Measurements from ENCODE around the gene CACNA1H. TPM values are rescaled to one million over a fixed set of nuclear protein-coding genes. Genes with fewer than 3 reads are reported as not detected.
"Not testable (repeated sequence)": the region's sequence is repeated elsewhere in the genome, so short reads cannot be mapped to it uniquely, and the experiment has no call there.

Gene CACNA1H
- polyA plus RNA-seq, 4 donors = 6.2 to 22.5 (median 17.5) TPM

DNA sequence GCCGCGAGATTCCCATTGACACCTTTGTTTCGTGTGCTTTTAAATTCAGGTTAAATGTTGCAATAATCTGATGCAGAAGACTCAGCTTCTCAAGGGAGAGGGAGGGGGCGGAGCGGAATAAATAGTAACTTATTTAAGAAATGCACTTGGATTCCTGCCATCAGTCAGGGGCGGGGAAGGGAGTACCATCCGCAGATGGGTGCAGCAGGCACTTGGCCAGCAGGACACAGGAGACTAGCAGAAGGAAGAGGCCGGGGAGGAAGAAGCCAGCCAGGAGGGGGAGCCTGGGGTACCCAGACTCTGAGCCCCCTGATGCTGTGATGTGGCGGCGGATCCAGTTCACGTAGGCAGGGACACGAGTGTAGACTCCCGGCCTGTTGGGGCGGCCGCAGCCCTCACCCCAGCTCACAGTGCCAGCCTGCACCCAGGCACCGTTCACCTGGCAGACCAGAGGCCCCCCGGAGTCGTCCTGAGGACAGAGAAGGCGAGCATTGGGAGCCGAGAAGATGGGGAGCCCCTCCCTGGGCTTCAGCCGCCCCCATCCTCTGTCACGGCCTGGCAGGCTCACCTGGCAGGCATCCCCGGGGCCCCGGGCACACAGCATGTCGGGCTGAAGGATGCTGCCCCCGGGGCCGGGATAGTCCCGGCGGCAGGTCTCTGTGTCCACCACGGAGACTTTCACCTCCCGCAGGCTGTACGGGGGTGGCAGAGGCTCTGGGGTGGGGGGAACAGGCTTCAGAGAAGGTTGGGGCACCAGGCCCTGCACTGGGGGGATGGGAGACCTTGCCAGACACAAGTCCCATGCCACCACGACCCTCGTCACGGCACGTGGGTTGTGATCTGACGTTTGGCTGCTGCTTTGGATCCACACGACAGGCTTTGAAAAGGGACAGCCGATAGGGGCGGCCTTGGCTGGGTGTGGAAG, 69.0 kb downstream of the CACNA1H start:
- no peak for DNase-seq (ENCODE audit: low read depth in 4 of 4, low spot score in 3 of 4)

DNA sequence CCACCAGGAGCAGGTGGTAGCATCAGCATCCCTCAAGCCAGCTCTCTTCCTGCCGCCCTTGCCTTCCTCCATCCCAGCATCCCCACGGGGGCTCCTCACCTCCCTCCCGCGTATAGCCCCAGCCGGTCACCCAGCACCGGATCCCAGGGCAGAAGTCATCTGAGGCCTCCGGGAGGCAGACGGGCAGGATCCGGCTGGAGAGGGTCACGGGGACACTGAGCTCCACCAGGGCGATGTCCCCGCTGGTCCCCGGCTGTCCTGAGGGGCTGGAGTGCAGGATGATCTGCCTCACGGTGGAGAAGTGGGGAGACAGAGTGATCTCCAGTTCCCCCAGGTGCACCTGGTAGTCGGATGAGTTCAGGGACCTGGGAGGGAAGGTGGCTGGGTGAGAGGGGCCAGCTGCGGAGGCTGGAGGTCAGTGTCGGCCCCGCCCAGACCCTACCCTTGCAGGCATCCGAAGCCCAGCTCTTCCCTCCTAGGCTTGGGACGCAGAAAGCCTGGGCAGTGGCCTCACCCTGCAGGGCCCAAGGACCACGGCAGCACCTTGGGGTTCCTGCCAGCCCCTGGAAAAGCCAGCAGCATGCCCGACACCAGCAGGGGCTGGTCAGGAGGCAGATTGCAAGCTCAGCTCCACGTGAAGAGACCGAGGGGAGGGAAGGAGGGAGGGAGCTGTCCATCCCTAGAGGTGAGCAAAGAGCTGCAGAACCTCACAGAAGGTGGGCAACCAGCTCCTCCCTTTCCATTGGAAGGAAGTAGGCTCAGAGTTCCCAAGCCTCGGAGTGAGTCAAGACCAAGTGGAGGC, 69.8 kb downstream of the CACNA1H start:
- no peak for DNase-seq (ENCODE audit: low read depth in 4 of 4, low spot score in 3 of 4)

DNA sequence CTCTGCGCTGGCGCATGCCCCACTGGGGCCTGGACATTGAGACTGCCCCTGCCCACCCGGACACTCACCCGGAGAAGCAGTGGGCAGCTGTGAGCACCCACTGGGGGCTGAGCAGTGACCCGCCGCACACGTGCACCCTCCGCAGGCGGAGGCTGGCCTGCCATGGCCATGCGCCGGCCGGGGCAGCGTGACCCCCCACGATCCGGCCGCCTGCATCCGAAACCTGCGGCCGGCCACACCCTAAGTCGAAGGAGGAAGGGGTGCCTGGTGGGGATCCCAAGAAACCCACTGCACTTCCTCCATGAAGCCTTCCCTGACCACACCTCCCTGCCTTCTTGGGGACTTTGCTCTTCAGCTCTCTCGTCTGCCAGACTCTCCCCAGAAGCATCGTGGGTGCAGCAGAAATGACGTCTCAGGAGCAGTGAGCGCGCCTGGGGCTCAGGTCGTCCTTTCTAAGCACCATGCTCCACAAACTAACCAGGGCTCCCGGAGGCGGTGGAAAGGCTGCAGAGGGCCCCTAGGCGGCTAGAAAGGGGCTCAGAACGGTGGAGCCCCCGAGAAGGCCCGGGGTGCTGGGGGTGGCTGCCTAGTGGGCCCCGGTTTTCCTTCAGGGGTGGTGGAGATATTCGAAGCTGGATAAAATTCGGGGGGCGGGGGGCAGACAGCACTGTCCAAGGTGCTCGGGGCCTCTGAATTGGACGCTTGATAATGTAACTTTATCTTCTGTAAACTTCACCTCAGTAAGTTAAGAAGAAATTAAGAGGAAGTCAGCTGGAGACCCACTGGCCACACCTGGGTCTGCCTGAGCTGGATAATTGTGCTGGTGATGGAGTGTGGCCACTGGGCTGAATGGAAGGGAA, 70.7 kb downstream of the CACNA1H start:
- DNase-seq (ENCODE audit: low read depth in 4 of 4, low spot score in 3 of 4) = no peak

DNA sequence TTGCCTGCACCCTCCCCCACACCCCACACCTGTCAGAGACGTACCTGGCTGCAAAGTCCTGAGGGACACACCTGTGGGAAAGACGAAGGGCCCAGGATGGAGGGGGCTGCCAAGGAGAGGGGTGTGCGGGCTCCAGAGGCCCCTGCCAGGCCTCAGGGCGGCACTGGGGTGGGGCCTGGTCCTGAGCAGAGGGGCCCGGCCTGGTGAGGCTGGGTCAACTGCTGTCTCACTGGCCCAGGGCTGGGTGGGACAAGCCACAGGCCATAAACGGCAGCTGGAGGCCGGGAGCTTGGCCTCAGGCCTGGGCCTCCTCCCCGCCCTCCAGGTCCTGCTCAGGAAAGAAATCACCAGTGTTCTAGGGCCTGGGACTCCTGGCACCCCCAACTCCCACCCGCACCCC, 71.7 kb downstream of the CACNA1H start:
- DNase-seq (ENCODE audit: low read depth in 4 of 4, low spot score in 3 of 4) = no peak

DNA sequence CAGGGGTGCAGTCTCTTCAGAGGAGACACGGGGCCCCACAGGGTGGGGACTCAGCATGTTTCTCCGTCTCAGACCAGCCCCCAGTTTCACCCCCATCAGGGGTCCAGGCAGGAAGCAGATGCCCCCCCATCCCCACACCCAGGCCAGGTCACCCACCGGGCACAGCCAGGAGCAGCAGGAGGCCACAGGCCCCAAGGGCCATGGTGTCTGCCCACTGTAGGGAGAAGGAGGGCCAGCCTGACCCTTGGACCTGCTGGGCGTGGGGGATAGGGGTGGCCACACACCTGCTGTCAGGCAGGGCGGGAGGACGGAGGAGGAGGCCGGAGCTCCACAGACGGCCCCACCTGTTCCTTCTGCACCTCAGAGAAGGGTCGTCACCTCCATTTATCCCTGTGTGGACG, 72.1 kb downstream of the CACNA1H start, which contains the start of gene TPSG1:
Gene TPSG1, minus strand, starts transcription at position 218 of the 401 bp plus-strand sequence. Its CDS starts 16 bp downstream, at position 202.
- no peak for DNase-seq (ENCODE audit: low read depth in 4 of 4, low spot score in 3 of 4)

DNA sequence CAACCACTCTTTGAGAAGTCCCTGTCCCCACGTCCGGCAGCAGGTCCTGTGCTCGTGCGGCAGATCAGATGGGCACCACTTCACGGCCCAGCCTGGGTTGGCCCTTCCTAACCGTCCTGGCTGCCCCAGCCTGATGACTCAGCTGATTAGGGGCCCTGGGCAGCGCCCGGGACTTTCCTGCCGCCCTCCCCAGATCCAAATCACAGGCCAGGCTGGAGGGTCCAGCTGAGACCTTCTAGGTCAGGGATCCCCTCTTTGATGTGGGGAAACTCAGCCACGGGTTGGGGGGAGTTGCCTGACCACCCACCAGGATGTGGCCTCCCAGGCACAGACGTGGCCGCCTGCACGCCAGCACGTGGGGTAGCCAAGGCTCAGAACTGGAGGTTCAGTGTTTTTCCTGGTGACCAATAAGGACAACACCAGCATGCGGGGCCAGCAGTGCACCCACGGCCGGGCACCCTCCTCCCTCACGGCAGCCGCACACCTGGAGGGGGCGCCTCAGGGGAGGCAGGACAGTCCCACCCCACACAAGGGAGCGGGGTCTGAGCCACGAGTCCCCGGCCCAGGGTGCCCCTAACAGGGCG, 72.9 kb downstream of the CACNA1H start:
- DNase-seq (ENCODE audit: low read depth in 4 of 4, low spot score in 3 of 4) = not testable (repeated sequence)

DNA sequence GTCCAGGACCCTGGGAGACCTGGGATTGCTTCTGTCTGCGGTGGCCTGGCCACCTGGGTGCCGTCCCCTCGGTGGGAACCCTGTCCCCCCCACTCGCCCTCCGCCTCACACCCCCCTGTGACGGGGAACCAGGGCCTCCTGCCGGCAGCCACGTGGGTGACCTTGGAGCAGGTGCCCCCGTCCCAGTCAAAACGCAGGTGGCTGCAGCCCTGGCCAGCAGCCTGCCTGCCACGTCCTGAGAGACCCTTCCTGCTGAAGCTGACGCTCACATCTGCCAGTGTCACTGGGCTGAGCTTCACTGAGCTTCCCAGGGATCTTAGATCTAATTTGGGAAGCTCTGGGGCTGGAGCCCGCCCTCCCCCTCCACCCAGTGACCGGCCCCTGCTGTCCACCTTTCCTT, 73.8 kb downstream of the CACNA1H start:
- not testable (repeated sequence) for DNase-seq (ENCODE audit: low read depth in 4 of 4, low spot score in 3 of 4)

DNA sequence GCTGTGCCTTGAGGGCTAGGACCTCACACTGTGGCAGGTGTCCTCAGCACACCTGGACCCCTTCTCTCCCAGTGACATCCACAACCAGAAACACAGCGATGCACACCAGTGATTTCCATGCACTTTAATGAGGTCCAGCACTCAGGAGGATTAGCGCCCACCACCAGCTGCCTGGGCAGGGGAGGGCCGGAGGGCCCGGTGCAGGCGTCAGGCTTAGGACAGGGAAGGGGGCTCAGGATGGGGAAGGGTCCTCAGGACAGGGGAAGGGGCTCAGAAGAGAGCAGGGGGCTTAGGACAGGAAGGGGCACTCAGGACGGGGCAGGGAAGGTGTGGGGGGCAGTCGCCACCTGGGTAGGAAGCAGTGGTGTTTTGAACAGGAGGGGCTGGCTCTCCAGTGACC, 75.3 kb downstream of the CACNA1H start:
- DNase-seq (ENCODE audit: low read depth in 4 of 4, low spot score in 3 of 4) = not testable (repeated sequence)

DNA sequence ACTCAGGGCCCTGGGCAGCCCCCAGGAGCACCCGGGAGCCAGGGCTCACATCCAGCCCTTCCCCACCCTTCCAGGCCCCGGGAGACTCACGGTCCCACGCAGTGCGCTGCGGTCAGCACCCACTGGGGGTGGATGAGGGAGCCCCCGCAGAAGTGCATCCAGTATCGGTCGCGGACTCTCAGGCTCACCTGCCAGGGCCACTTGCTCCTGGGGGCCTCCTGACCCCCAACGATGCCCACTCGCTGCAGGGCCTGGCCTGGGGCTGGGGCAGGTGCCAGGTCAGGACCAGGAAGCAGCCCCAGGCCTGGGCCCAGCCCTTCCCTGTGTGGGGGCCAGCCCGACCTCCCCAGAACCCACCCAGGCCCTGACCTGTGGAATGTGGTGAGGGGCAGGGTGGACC, 76.6 kb downstream of the CACNA1H start:
- not testable (repeated sequence) for DNase-seq (ENCODE audit: low read depth in 4 of 4, low spot score in 3 of 4)

DNA sequence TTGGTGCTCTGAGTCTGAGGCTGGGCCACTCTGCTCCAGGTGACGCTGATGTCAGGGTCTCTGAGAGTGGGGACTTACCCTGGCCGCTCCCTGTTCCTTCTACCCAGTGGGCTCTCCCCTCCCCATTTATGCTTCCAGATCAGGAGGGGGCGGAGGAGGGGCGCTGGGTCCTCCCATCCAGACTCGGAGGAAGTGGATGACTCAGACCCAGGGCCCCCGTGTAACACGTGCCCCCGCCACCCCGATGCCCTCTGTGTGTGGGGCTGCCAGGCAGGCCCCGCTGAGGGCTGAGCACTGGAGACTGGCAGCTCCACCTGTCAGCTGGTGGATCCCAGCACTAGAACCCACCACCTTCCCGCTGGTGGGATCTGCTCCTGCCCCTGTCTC, 77.2 kb downstream of the CACNA1H start, which contains the start of gene TPSB2:
Gene TPSB2, minus strand, starts transcription at position 101 of the 387 bp plus-strand sequence. CDS start 233 bp downstream, outside the sequence.
- not testable (repeated sequence) for DNase-seq (ENCODE audit: low read depth in 4 of 4, low spot score in 3 of 4)

DNA sequence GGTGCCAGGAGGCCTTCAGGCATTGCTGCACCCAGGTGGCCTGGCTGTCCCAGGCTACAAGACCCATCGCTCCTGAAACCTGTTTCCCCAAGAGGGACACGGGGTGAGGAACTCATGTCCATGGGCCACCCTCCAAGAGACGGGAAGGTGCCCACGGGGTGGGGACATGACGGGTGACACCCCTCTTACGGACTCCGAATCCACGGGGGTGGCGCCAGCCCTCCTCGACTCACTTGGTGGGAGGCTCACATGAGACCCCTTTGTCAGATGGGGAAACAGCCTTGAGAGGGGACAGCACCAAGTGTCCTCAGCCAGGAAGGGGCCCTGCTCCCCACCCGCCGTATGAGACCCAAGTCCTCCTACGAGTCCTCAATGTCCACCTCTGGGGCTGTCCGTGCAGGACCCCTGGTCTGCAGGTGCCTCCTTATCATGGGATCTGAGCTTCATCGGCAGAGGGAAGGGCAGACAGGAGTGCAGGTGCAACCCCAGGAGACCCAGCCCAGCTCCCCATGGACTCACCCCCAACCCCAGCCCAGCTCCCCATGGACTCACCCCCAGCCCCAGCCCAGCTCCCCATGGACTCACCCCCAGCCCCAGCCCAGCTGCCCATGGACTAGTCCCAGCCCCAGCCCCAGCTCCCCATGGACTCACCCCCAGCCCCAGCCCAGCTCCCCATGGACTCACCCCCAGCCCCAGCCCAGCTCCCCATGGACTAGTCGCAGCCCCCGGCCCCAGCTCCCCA, 77.7 kb downstream of the CACNA1H start:
- DNase-seq (ENCODE audit: low read depth in 4 of 4, low spot score in 3 of 4) = not testable (repeated sequence)

DNA sequence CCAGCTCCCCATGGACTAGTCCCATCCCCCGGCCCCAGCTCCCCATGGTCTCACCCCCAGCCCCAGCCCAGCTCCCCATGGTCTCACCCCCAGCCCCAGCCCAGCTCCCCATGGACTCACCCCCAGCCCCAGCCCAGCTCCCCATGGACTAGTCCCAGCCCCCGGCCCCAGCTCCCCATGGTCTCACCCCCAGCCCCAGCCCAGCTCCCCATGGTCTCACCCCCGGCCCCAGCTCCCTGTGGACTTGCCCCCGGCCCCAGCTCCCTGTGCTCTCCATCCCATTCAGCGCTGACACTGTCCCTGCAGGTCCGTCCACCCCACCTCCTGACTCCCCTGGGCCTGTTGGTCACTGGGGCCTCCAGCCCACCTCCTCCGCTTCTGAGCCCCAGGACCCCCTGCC, 78.4 kb downstream of the CACNA1H start:
- not testable (repeated sequence) for DNase-seq (ENCODE audit: low read depth in 4 of 4, low spot score in 3 of 4)

DNA sequence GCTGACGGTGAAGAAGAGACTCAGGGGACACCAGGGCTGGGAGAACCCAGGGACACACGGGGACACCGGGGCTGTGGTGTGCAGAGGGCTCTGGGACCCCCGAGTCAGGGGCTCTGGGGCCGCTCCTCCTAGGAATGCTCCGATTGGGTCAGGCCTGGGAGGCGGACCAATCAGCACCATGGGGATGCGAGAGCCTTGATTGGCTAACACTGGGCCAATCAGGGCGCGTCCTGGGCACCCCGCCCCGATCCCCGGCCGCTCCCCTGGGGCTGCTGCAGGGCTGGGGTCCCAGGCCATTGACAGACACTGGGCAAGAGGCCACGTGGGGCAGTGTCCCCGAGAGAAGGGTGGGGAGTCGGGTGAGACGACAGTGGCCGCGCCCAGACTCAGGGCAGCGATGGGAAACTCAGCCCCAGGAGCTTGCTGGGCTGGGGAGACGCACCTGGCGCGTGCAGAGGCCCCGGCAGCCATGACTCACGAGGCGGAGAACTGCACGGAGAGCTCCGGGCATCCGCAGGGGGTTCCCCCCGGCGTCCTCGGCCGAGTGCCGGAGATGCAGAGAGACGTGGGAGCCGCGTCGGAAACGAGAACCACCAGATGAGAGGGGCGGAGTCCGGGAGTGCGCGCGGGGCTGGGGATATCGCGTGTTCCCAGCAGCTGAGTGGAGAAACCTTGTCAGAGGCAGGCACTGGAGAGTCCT, 79.3 kb downstream of the CACNA1H start:
- not testable (repeated sequence) for DNase-seq (ENCODE audit: low read depth in 4 of 4, low spot score in 3 of 4)

DNA sequence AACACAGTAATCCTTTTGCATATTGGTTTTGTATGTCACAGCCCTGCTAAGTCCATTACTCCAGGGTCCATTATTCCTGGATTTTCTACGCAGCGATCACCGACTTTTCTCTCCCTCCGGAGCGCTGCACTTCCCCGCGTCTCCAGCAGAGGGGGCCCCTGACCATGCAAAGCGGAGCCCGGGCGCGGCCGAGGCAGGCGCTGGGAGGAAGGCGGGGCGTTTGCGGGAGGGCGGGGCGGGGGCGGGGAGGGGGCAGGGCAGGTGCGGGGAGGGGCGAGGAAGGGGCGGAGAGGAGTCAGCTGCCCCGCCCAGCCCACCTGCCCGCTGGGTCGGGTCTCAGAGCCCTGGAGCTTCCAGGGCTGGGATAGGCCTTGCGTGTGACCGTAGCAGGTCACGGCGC, 83.8 kb downstream of the CACNA1H start:
- DNase-seq (ENCODE audit: low read depth in 4 of 4, low spot score in 3 of 4) = not testable (repeated sequence)

DNA sequence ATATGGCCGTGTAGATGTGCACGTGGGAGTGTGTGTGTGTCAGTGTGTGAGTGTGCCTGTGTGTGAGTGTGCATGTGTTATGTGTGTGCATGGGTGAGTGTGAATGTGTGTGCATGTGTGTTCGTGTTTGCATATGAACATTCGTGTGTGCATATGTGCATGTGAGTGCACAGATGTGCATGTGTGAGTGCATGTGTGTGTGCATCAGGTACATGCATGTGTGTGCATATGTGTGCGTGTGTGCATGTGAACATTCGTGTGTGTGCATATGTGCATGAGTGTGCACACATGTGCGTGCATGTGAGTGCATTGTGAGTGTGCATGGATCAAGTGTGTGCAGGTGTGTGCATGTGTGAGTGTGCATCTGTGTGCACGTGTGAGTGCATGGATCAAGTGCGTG, 85.1 kb downstream of the CACNA1H start:
- no peak for DNase-seq (ENCODE audit: low read depth in 4 of 4, low spot score in 3 of 4)

DNA sequence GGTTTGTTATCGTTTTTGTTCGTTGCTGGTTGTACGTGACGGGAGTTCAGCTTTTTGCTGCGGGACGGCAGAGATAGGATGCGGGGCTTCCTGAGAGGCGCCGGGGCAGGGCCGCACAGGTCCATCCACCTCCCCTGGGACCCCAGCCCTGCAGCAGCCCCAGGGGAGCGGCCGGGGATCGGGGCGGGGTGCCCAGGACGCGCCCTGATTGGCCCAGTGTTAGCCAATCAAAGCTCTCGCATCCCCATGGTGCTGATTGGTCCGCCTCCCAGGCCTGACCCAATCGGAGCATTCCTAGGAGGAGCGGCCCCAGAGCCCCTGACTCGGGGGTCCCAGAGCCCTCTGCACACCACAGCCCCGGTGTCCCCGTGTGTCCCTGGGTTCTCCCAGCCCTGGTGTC, 86.0 kb downstream of the CACNA1H start:
- DNase-seq (ENCODE audit: low read depth in 4 of 4, low spot score in 3 of 4) = not testable (repeated sequence)

DNA sequence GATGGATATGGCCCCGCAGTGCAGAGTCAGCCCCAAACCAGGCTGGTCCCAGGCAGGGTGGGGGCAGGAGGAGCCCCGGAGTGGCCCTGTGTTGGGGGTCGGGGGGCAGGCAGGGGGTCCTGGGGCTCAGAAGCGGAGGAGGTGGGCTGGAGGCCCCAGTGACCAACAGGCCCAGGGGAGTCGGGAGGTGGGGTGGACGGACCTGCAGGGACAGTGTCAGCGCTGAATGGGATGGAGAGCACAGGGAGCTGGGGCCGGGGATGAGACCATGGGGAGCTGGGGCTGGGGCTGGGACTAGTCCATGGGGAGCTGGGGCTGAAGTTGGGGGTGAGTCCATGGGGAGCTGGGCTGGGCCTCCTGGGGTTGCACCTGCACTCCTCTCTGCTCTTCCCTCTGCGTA, 86.7 kb downstream of the CACNA1H start:
- not testable (repeated sequence) for DNase-seq (ENCODE audit: low read depth in 4 of 4, low spot score in 3 of 4)

DNA sequence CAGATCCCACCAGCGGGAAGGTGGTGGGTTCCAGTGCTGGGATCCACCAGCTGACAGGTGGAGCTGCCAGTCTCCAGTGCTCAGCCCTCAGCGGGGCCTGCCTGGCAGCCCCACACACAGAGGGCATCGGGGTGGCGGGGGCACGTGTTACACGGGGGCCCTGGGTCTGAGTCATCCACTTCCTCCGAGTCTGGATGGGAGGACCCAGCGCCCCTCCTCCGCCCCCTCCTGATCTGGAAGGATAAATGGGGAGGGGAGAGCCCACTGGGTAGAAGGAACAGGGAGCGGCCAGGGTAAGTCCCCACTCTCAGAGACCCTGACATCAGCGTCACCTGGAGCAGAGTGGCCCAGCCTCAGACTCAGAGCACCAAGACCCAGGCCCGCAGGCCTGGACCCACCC, 87.5 kb downstream of the CACNA1H start, which contains the start of gene TPSAB1:
Gene TPSAB1, plus strand, starts transcription at position 270 of the 400 bp plus-strand sequence. CDS start 234 bp downstream, outside the sequence.
- DNase-seq (ENCODE audit: low read depth in 4 of 4, low spot score in 3 of 4) = not testable (repeated sequence)
